H1 (cell line): ENCODE results near the gene EEIG1. TPM values are rescaled to one million over a fixed set of nuclear protein-coding genes. Genes with fewer than 3 reads are reported as not detected.

ENCODE experiments used
- CTCF ChIA-PET: fragments of 300-600 bp; sonication (Branson Sonifier 250); formaldehyde crosslinking; loops from one replicate; lab custom pipeline; 2021; ENCODE audit not compliant: partially characterized antibody; lab: Charles Lee
- POLR2A ChIA-PET: fragments of 300-600 bp; sonication (Branson Sonifier 250); formaldehyde crosslinking; loops from one replicate; lab custom pipeline; 2021; ENCODE audit warnings: inconsistent platforms; ENCODE audit not compliant: partially characterized antibody; lab: Charles Lee
- DNase-seq, 2 experiments: peaks; one replicate each; pipeline versions ENCODE4 v3.0.0 to v3.0.0-alpha.2; 2010 to 2022; ENCODE audit warnings: low spot score in 2 of 2, low read depth in 1 of 2, mixed read lengths in 1 of 2
- FAIRE-seq: peaks from 2 replicates; lab custom pipeline; 2011; peaks lifted over from hg19 to GRCh38; lab: Jason Lieb, UNC
- H2AFZ ChIP-seq: 2 replicates; pipeline ENCODE4 v1.8.1; 2012; ENCODE audit warnings: low read length, inconsistent platforms
- H2AK5ac ChIP-seq: 2 replicates; pipeline ENCODE4 v1.6.1; 2013; ENCODE audit warnings: low read depth, low read length
- H2BK120ac ChIP-seq: replicated peaks from 2 replicates; pipeline ENCODE3; 2013; ENCODE audit warnings: low read depth, low read length, inconsistent platforms
- H2BK12ac ChIP-seq: 2 replicates; pipeline ENCODE4 v1.6.1; 2013; ENCODE audit warnings: low read depth, low read length
- H2BK15ac ChIP-seq: 2 replicates; pipeline ENCODE4 v1.6.1; 2013; ENCODE audit warnings: low read length
- H2BK20ac ChIP-seq: 2 replicates; pipeline ENCODE4 v1.6.1; 2013; ENCODE audit warnings: low read length
- H2BK5ac ChIP-seq: 2 replicates; pipeline ENCODE4 v1.6.1; 2013; ENCODE audit warnings: low read depth, low read length
- H3K14ac ChIP-seq: 2 replicates; pipeline ENCODE4 v1.6.1; 2013; ENCODE audit warnings: inconsistent platforms; ENCODE audit not compliant: insufficient read length
- H3K18ac ChIP-seq: 2 replicates; pipeline ENCODE4 v1.6.1; 2013; ENCODE audit warnings: low read length; ENCODE audit errors: extremely low read depth
- H3K23ac ChIP-seq: 2 replicates; pipeline ENCODE4 v1.6.1; 2013; ENCODE audit warnings: inconsistent platforms; ENCODE audit not compliant: insufficient read length
- H3K23me2 ChIP-seq: 2 replicates; pipeline ENCODE4 v1.6.1; 2013; ENCODE audit warnings: low read depth, low read length
- H3K27ac ChIP-seq: 2 replicates; pipeline ENCODE4 v1.6.1; 2011; ENCODE audit warnings: low read depth, low read length, inconsistent platforms
- H3K27me3 ChIP-seq, 4 experiments: replicated peaks in 1 of 4; 1 replicate in 1 of 4; 2 replicates in 3 of 4; pipeline versions ENCODE4 v1.6.1 to v1.8.1; 2011 to 2013; ENCODE audit warnings: low read length in 3 of 4, mild to moderate bottlenecking in 3 of 4, inconsistent platforms in 2 of 4, mixed read lengths in 2 of 4, moderate library complexity in 1 of 4; ENCODE audit not compliant: control insufficient read depth in 3 of 4, insufficient read depth in 3 of 4; ENCODE audit errors: extremely low read depth in 1 of 4
- H3K36me3 ChIP-seq, 4 experiments: 2 replicates each; pipeline versions ENCODE4 v1.6.1 to v1.8.1; 2011 to 2013; ENCODE audit warnings: mild to moderate bottlenecking in 4 of 4, low read length in 3 of 4, moderate library complexity in 2 of 4, control low read depth in 1 of 4, inconsistent platforms in 1 of 4; ENCODE audit not compliant: insufficient read depth in 4 of 4, control insufficient read depth in 2 of 4
- H3K4ac ChIP-seq: replicated peaks from 2 replicates; pipeline ENCODE3; 2013; ENCODE audit warnings: low read length, low read depth, mixed read lengths, inconsistent platforms; ENCODE audit not compliant: insufficient read length
- H3K4me1 ChIP-seq, 4 experiments: replicated peaks in 1 of 4; 1 replicate in 1 of 4; 2 replicates in 3 of 4; pipeline versions ENCODE4 v1.6.1 to v1.8.1; 2011 to 2013; ENCODE audit warnings: low read length in 3 of 4, inconsistent platforms in 2 of 4, mixed read lengths in 1 of 4; ENCODE audit not compliant: insufficient read depth in 4 of 4, control insufficient read depth in 3 of 4
- H3K4me2 ChIP-seq, 2 experiments: 2 replicates each; pipeline versions ENCODE4 v1.6.1 to v1.8.1; 2011 to 2013; ENCODE audit warnings: low read depth in 2 of 2, low read length in 2 of 2, control low read depth in 1 of 2, inconsistent platforms in 1 of 2, mild to moderate bottlenecking in 1 of 2; ENCODE audit not compliant: insufficient read depth in 1 of 2
- H3K4me3 ChIP-seq, 4 experiments: fragments of 200-600, 300-600 bp in 1 of 4; sonication (generic), shearing (Covaris generic), sonication (Bioruptor Twin) in 1 of 4; 2 replicates each; pipeline versions ENCODE4 v1.5.1 to v1.8.1; 2011 to 2016; ENCODE audit warnings: low read length in 4 of 4, low read depth in 3 of 4, control low read depth in 2 of 4, inconsistent platforms in 2 of 4, mild to moderate bottlenecking in 2 of 4, mixed read lengths in 1 of 4, moderate library complexity in 1 of 4; ENCODE audit not compliant: insufficient read depth in 2 of 4; ENCODE audit errors: extremely low read depth in 1 of 4
- H3K56ac ChIP-seq: replicated peaks from 2 replicates; pipeline ENCODE3; 2013; ENCODE audit warnings: low read depth, mild to moderate bottlenecking, mixed read lengths, low read length, inconsistent platforms; ENCODE audit not compliant: insufficient read length
- H3K79me1 ChIP-seq: 2 replicates; pipeline ENCODE4 v1.6.1; 2013; ENCODE audit warnings: low read depth, low read length, control low read depth
- H3K79me2 ChIP-seq, 2 experiments: 2 replicates each; pipeline versions ENCODE4 v1.6.1 to v1.8.1; 2012 to 2013; ENCODE audit warnings: low read length in 2 of 2, mild to moderate bottlenecking in 2 of 2, inconsistent platforms in 1 of 2; ENCODE audit not compliant: insufficient read depth in 2 of 2, control insufficient read depth in 1 of 2
- H3K9ac ChIP-seq, 4 experiments: replicated peaks in 1 of 4; 1 replicate in 1 of 4; 2 replicates in 3 of 4; pipeline versions ENCODE4 v1.6.1 to v1.8.1; 2011 to 2013; ENCODE audit warnings: low read depth in 3 of 4, low read length in 3 of 4, control low read depth in 2 of 4, mild to moderate bottlenecking in 2 of 4, moderate library complexity in 2 of 4, inconsistent platforms in 1 of 4; ENCODE audit errors: extremely low read depth in 1 of 4
- H3K9me3 ChIP-seq, 2 experiments: 2 replicates each; pipeline versions ENCODE4 v1.6.1 to v1.8.1; 2012 to 2013; ENCODE audit warnings: mild to moderate bottlenecking in 2 of 2, moderate library complexity in 2 of 2, control low read depth in 1 of 2, inconsistent platforms in 1 of 2, low read depth in 1 of 2, low read length in 1 of 2, mixed read lengths in 1 of 2; ENCODE audit not compliant: insufficient read depth in 2 of 2
- H4K20me1 ChIP-seq, 2 experiments: replicated peaks in 1 of 2; 2 replicates each; pipeline versions ENCODE3 to v1.8.1; 2011 to 2013; ENCODE audit warnings: inconsistent platforms in 2 of 2, low read length in 2 of 2, mild to moderate bottlenecking in 1 of 2; ENCODE audit not compliant: insufficient read depth in 2 of 2, control insufficient read depth in 1 of 2
- H4K5ac ChIP-seq: 2 replicates; pipeline ENCODE4 v1.6.1; 2013; ENCODE audit warnings: low read length, low read depth, mixed read lengths, inconsistent platforms; ENCODE audit not compliant: insufficient read length
- H4K8ac ChIP-seq: 2 replicates; pipeline ENCODE4 v1.8.0; 2013; ENCODE audit warnings: mild to moderate bottlenecking, moderate library complexity, low read length, inconsistent platforms; ENCODE audit not compliant: insufficient read depth; ENCODE audit errors: extremely low read depth
- H4K91ac ChIP-seq: replicated peaks from 2 replicates; pipeline ENCODE3; 2013; ENCODE audit warnings: low read length, mixed read lengths, inconsistent platforms; ENCODE audit not compliant: insufficient read length
- CHD2 ChIP-seq: IDR thresholded peaks from 2 replicates; pipeline ENCODE4 v1.6.1; 2012; ENCODE audit warnings: low read length, improper control_type of control experiment
- KDM1A ChIP-seq: fragments of 200-600, 300-600 bp; sonication (generic); IDR thresholded peaks from 2 replicates; pipeline ENCODE4 v1.7.1; 2016; ENCODE audit warnings: mild to moderate bottlenecking, low read length, borderline replicate concordance
- WGBS, 2 experiments: shearing (Covaris generic) in 1 of 2; methylation state at CpG; one replicate each; pipeline versions ENCODE4 v1.1.6 to v1.1.7; 2013 to 2015; ENCODE audit warnings: low lambda C conversion rate in 2 of 2, mixed read lengths in 2 of 2, inconsistent platforms in 1 of 2, low coverage in 1 of 2, missing lambda C conversion rate in 1 of 2; ENCODE audit not compliant: insufficient replicate concordance in 2 of 2, insufficient coverage in 1 of 2, insufficient read length in 1 of 2; ENCODE audit errors: extremely low coverage in 1 of 2, missing lambda C conversion rate in 1 of 2; 5-methylcytosine and 5-hydroxymethylcytosine counted together
- polyA plus RNA-seq, 7 experiments: library from polyadenylated mRNA; depleted of rRNA in 3 of 7; stranded (reverse) in 5 of 7; unstranded in 2 of 7; fragments of >200 nt in 5 of 7; fragments of 200-250 nt in 2 of 7; gene quantifications; 1 replicate in 5 of 7; 2 replicates in 1 of 7; 4 replicates in 1 of 7; pipeline versions ENCODE4 v1.2.1 to v1.2.3, GENCODE V29; 2011 to 2013; ENCODE audit warnings: missing spikeins in 2 of 7, mixed read lengths in 2 of 7
- total RNA-seq: library from RNA; stranded (reverse); fragmentation: NEBNext Ultra II Directional; extraction: Animal tissue kit (Norgen Biotek cat#: 25700); gene quantifications from 2 replicates; pipeline ENCODE4 v1.2.1, GENCODE V29; 2021
- TF ChIP-seq, protein P1 (sequence below), 3 experiments: IDR thresholded peaks; 1 replicate in 2 of 3; 2 replicates in 1 of 3; pipeline versions ENCODE4 v1.5.1 to v1.6.1; 2011; ENCODE audit warnings: low read length in 3 of 3, mild to moderate bottlenecking in 3 of 3, inconsistent platforms in 2 of 3, low read depth in 1 of 3, moderate library complexity in 1 of 3; ENCODE audit not compliant: insufficient read depth in 1 of 3; ENCODE audit errors: control extremely low read depth in 1 of 3

EEIG1 gene
- total and polyA plus RNA-seq, 2 of the 8 experiments (the other 6 are each of a cell fraction or from before 2014, with no cell fraction given): 29.8 to 50.8 TPM

DNA sequence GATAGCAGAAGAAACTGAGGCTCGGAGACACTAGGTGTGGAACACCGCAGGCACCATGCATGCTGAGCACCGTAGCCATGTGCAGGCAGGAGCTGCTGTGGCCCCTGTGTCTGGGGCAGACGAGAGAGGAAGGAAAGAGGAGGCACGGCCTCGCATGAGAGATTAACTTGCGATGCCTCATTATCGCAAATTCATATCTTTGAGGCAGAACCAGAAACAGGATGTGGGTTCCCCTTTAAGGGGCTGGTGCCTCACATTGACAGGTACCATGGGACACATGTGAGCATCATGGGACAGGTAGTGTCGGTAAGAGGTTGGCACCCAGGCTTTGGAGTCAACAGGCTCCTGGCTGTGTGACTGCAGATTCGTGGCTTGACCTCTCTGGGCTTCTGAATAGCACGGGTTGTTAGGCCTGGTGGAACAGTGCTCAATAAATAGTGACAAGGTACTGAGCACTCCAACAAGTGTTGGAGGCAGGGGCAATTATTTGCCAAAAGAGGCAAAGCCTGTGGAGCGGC lies 45.5 kb upstream of the EEIG1 start:
- no peak overlapping the region for H2BK120ac ChIP-seq
- TF ChIP-seq KDM1A (peak; percentile 80), CHD2 (no peak)
- TF ChIP-seq, protein P1, sequence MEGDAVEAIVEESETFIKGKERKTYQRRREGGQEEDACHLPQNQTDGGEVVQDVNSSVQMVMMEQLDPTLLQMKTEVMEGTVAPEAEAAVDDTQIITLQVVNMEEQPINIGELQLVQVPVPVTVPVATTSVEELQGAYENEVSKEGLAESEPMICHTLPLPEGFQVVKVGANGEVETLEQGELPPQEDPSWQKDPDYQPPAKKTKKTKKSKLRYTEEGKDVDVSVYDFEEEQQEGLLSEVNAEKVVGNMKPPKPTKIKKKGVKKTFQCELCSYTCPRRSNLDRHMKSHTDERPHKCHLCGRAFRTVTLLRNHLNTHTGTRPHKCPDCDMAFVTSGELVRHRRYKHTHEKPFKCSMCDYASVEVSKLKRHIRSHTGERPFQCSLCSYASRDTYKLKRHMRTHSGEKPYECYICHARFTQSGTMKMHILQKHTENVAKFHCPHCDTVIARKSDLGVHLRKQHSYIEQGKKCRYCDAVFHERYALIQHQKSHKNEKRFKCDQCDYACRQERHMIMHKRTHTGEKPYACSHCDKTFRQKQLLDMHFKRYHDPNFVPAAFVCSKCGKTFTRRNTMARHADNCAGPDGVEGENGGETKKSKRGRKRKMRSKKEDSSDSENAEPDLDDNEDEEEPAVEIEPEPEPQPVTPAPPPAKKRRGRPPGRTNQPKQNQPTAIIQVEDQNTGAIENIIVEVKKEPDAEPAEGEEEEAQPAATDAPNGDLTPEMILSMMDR (IDR thresholded peaks at IDR 0.05; ENCODE audit: control extremely low read depth in 1 of 3, insufficient read depth in 1 of 3, low read depth in 1 of 3, low read length in 3 of 3): no peak
- TF ChIP-seq, all 59 proteins: peak for 1
- no peak overlapping the region for H2BK15ac ChIP-seq
- H3K79me1 ChIP-seq: no peaks in the 10 kb centered on the region
- DNase-seq: no peak
- no peak overlapping the region for H3K56ac ChIP-seq
- no peaks in the 10 kb centered on the region for H3K23me2 ChIP-seq
- no peak overlapping the region for H3K4me3 ChIP-seq
- ChIA-PET CTCF (interaction anchor here (0.7 to 38.5 kb wide), 10 partner anchors 9 to 161 kb away, joined by 3 to 825 read pairs (median 3); partner anchors contain the start of gene DPM2), POLR2A (interaction anchor here (0.5 to 1.6 kb wide), 5 partner anchors 11 to 214 kb away, joined by 3 read pairs; no protein-coding TSS in a partner anchor)
- no peak overlapping the region for H3K23ac ChIP-seq
- no peak overlapping the region for H2AFZ ChIP-seq
- no peaks in the 10 kb centered on the region for H3K27me3 ChIP-seq
- no peak overlapping the region for H3K4ac ChIP-seq
- FAIRE-seq: no peak
- no peak overlapping the region for H4K91ac ChIP-seq
- H3K4me1 ChIP-seq: no peaks in the 10 kb centered on the region
- H3K18ac ChIP-seq: no peak overlapping the region
- 88% methylated on average over 12 of the region's 12 CpGs; no CpG with 5 or more reads in 1 of the 2 experiments for WGBS, 2 experiments
- no peak overlapping the region for H3K14ac ChIP-seq
- H2AK5ac ChIP-seq: 0 out of 2 replicates have a peak overlapping the region, but pooled peaks have one; percentile 16
- no peaks in the 10 kb centered on the region for H3K36me3 ChIP-seq
- no peaks in the 10 kb centered on the region for H3K9me3 ChIP-seq
- H4K5ac ChIP-seq: no peak overlapping the region
- H3K79me2 ChIP-seq: no peaks in the 10 kb centered on the region
- H3K4me2 ChIP-seq: no peak overlapping the region
- H2BK12ac ChIP-seq: peak overlapping the region; percentile 90; the same call in 1 of the 2 replicates
- H3K27ac ChIP-seq: no peak overlapping the region
- no peak overlapping the region for H4K8ac ChIP-seq
- H3K9ac ChIP-seq: no peak overlapping the region
- H4K20me1 ChIP-seq: no peaks in the 10 kb centered on the region
- peak overlapping the region; percentile 60; the same call in 1 of the 2 replicates for H2BK5ac ChIP-seq
- H2BK20ac ChIP-seq: no peak overlapping the region; the same call in 1 of the 2 replicates
